ENCODE results near the gene AMPH.

The AMPH gene

DNA sequence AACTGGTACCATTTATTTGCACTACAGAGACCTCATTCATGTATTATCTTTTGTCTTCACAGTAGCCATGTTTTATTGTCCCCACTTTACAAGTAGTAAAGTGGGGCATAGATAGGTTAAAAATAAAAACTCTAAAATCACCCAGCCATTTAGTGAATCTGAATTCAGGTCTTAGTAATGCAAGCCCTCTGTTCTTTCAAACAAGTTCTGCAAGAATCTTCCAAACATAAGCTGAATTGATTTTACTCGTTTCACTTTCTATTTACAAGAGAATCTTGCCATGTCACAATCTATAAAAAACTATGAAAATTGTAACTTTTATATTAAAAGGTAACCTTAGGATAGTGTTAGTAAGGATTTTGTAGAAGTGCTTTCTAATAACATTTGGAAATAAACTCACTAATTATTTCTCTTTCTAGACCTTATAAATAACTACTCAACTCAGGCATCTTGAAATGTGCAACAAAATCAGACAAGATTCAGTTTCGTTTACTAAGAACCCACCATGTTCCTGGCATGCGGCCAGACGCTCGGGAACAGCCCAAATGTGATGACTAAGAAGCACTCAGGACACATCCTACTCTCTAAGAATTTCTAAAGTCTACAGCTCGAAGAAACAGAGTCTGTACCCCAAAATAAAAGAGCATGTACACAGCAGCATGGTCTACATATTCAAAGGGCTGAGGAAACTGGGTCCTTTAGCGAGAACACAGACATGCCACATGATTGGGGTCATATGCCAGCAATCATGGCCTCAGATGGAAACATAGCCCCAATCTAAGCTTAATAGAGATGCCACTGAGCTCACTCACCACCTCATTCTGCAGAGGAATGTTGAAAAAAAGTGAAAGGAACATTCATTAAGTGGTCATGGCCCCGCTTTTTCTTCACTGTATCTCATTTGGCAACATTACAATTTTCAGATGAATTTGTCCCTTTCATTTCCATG, 167.6 kb downstream of the AMPH start:
- no peaks in the 10 kb centered on the region for H3K36me3 ChIP-seq (ENCODE audit: insufficient read depth)
- H3K4me1 ChIP-seq (ENCODE audit: low read depth, poor library complexity, severe bottlenecking) = peaks cover 30% of the 10 kb centered on the region
- no peaks in the 10 kb centered on the region for H4K20me1 ChIP-seq (ENCODE audit: insufficient read depth)
- H2AFZ ChIP-seq (ENCODE audit: low read depth) = peak overlapping the region; percentile 68
- H3K4me2 ChIP-seq = peak overlapping the region; percentile 75
- no peaks in the 10 kb centered on the region for H3K27me3 ChIP-seq (ENCODE audit: insufficient read depth, low read depth)
- no peak overlapping the region for H3K4me3 ChIP-seq (IDR thresholded peaks at IDR 0.05; ENCODE audit: insufficient read depth, low read depth, low read length)
- peak overlapping the region; percentile 55 for H3K9ac ChIP-seq
- H3K79me2 ChIP-seq (ENCODE audit: insufficient read depth, low read depth) = no peaks in the 10 kb centered on the region
- H3K27ac ChIP-seq = peak overlapping the region; percentile 78
- TF ChIP-seq, protein P1, sequence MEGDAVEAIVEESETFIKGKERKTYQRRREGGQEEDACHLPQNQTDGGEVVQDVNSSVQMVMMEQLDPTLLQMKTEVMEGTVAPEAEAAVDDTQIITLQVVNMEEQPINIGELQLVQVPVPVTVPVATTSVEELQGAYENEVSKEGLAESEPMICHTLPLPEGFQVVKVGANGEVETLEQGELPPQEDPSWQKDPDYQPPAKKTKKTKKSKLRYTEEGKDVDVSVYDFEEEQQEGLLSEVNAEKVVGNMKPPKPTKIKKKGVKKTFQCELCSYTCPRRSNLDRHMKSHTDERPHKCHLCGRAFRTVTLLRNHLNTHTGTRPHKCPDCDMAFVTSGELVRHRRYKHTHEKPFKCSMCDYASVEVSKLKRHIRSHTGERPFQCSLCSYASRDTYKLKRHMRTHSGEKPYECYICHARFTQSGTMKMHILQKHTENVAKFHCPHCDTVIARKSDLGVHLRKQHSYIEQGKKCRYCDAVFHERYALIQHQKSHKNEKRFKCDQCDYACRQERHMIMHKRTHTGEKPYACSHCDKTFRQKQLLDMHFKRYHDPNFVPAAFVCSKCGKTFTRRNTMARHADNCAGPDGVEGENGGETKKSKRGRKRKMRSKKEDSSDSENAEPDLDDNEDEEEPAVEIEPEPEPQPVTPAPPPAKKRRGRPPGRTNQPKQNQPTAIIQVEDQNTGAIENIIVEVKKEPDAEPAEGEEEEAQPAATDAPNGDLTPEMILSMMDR (conservative IDR thresholded peaks at IDR 0.05; ENCODE audit: low read depth, low read length) = no peak

DNA sequence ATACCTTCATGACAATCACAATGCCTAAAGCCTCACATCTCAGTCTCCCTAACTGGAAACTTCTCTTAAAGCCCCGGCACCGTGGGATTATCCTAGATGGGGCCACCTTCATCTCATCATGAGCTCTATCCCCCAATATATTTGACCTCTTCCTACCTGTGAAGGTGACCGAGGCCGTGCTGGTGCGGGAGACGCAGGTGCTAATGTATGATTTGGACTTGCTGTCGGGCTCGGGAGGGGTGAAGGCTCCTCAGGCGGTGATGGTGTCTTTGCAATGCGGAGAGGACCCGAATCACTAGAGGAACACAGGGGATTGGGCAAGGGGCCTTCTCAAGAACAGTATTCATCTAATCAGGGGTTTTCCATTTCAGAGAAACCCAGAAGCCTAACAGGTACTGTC, 168.4 kb downstream of the AMPH start:
- no peaks in the 10 kb centered on the region for H3K79me2 ChIP-seq (ENCODE audit: insufficient read depth, low read depth)
- H4K20me1 ChIP-seq (ENCODE audit: insufficient read depth) = no peaks in the 10 kb centered on the region
- H3K4me3 ChIP-seq (IDR thresholded peaks at IDR 0.05; ENCODE audit: insufficient read depth, low read depth, low read length) = no peak overlapping the region
- TF ChIP-seq, protein P1 (conservative IDR thresholded peaks at IDR 0.05; ENCODE audit: low read depth, low read length) = no peak
- peak overlapping the region; percentile 78 for H3K27ac ChIP-seq
- H3K4me1 ChIP-seq (ENCODE audit: low read depth, poor library complexity, severe bottlenecking) = peaks cover 30% of the 10 kb centered on the region
- peak overlapping the region; percentile 68 for H2AFZ ChIP-seq (ENCODE audit: low read depth)
- peak overlapping the region; percentile 75 for H3K4me2 ChIP-seq
- H3K9ac ChIP-seq = peak overlapping the region; percentile 55; the same call in 1 of the 2 replicates
- H3K36me3 ChIP-seq (ENCODE audit: insufficient read depth) = no peaks in the 10 kb centered on the region
- H3K27me3 ChIP-seq (ENCODE audit: insufficient read depth, low read depth) = no peaks in the 10 kb centered on the region

DNA sequence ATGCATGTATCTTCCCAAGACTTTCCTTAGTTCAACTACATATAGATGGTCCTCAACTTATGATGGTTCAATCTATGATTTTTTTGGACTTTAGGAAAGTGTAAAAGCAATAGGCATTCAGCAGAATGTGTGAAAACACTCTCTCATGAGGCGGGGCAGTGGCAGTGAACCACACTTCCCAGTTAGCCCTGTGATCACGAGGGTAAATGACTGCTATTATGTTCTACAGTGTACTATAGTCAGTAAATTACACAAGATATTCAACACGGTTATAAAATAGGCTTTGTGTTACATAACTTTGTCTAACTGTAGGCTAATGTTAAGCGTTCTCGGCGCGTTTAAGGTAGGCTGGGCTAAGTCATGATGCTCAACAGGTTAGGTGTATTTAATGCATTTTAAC, 169.3 kb downstream of the AMPH start:
- Histone ChIP-seq H3K79me2 (ENCODE audit: insufficient read depth, low read depth) (no peaks in the 10 kb centered on the region), H3K4me1 (ENCODE audit: low read depth, poor library complexity, severe bottlenecking) (peaks cover 30% of the 10 kb centered on the region), H3K27me3 (ENCODE audit: insufficient read depth, low read depth) (no peaks in the 10 kb centered on the region), H2AFZ (ENCODE audit: low read depth) (no peak overlapping the region), H3K9ac (no peak overlapping the region), H3K4me3 (IDR thresholded peaks at IDR 0.05; ENCODE audit: insufficient read depth, low read depth, low read length) (no peak overlapping the region), H4K20me1 (ENCODE audit: insufficient read depth) (no peaks in the 10 kb centered on the region), H3K36me3 (ENCODE audit: insufficient read depth) (no peaks in the 10 kb centered on the region), H3K27ac (no peak overlapping the region), H3K4me2 (no peak overlapping the region)
- TF ChIP-seq, protein P1 (conservative IDR thresholded peaks at IDR 0.05; ENCODE audit: low read depth, low read length) = no peak

DNA sequence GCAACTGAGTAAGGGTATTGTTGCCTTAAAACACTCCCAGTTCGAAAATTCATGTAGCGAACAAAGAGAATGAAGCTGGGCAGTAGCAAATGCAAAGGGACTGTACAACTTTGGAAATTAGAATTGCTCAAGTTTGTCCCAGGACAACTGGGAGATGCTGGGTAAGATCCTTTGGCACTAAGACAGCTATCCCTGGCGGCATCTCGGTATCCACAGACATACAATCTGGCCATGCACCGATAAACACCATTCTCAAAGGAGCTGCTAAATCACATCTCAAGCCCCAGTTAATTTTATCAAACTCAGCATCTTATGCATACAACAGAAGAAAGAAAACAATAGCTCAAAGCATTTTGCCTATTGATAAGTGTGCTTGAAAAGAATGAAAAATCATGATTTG, 177.3 kb downstream of the AMPH start:
- H3K27ac ChIP-seq = no peak overlapping the region
- no peaks in the 10 kb centered on the region for H3K79me2 ChIP-seq (ENCODE audit: insufficient read depth, low read depth)
- no peaks in the 10 kb centered on the region for H4K20me1 ChIP-seq (ENCODE audit: insufficient read depth)
- TF ChIP-seq, protein P1 (conservative IDR thresholded peaks at IDR 0.05; ENCODE audit: low read depth, low read length) = no peak
- no peak overlapping the region for H3K4me2 ChIP-seq
- no peak overlapping the region for H3K4me3 ChIP-seq (IDR thresholded peaks at IDR 0.05; ENCODE audit: insufficient read depth, low read depth, low read length)
- no peaks in the 10 kb centered on the region for H3K36me3 ChIP-seq (ENCODE audit: insufficient read depth)
- no peak overlapping the region for H2AFZ ChIP-seq (ENCODE audit: low read depth)
- H3K9ac ChIP-seq = no peak overlapping the region
- no peaks in the 10 kb centered on the region for H3K4me1 ChIP-seq (ENCODE audit: low read depth, poor library complexity, severe bottlenecking)
- H3K27me3 ChIP-seq (ENCODE audit: insufficient read depth, low read depth) = no peaks in the 10 kb centered on the region
